Glutamatergic neuron (in vitro differentiated cells): ENCODE measurements around the gene EIF1AD. TPM values are rescaled to one million over a fixed set of nuclear protein-coding genes. Genes with fewer than 3 reads are reported as not detected.
A peak's percentile ranks its signal among the peaks of the same experiment; 100 is the strongest.

Experiments
- DNase-seq: peaks from one replicate; pipeline ENCODE4 v3.0.0; 2022
- H3K27ac Mint-ChIP-seq: one replicate; pipeline ENCODE4 v1.8.0; 2020; ENCODE audit warnings: mild to moderate bottlenecking, mixed read lengths, inconsistent platforms; ENCODE audit not compliant: unreplicated experiment
- H3K27me3 Mint-ChIP-seq: one replicate; pipeline ENCODE4 v1.8.0; 2020; ENCODE audit warnings: mild to moderate bottlenecking, moderate library complexity, mixed read lengths, inconsistent platforms; ENCODE audit not compliant: unreplicated experiment
- H3K36me3 Mint-ChIP-seq: one replicate; pipeline ENCODE4 v1.8.0; 2020; ENCODE audit warnings: mild to moderate bottlenecking, mixed read lengths, inconsistent platforms; ENCODE audit not compliant: unreplicated experiment
- H3K4me1 Mint-ChIP-seq: one replicate; pipeline ENCODE4 v1.8.0; 2020; ENCODE audit warnings: mild to moderate bottlenecking, low read depth, mixed read lengths, inconsistent platforms; ENCODE audit not compliant: unreplicated experiment
- H3K4me3 Mint-ChIP-seq: one replicate; pipeline ENCODE4 v1.8.0; 2020; ENCODE audit warnings: mild to moderate bottlenecking, mixed read lengths, inconsistent platforms; ENCODE audit not compliant: unreplicated experiment
- H3K9me3 Mint-ChIP-seq: one replicate; pipeline ENCODE4 v1.8.0; 2020; ENCODE audit warnings: mild to moderate bottlenecking, moderate library complexity, mixed read lengths, inconsistent platforms; ENCODE audit not compliant: unreplicated experiment
- total RNA-seq: library from RNA; stranded (reverse); fragmentation: NEBNext Ultra II Directional; extraction: Animal tissue kit (Norgen Biotek cat#: 25700); gene quantifications from one replicate; pipeline ENCODE4 v1.2.1, GENCODE V29; 2021; ENCODE audit not compliant: unreplicated experiment
- TF ChIP-seq, protein P1 (sequence below): fragments of 200-600 bp; sonication (generic); IDR thresholded peaks from one replicate; pipeline ENCODE4 v1.5.0; 2021; ENCODE audit not compliant: partially characterized antibody, unreplicated experiment

EIF1AD gene
- total RNA-seq, 1 donor from 2014 or later = 37.6 TPM

DNA sequence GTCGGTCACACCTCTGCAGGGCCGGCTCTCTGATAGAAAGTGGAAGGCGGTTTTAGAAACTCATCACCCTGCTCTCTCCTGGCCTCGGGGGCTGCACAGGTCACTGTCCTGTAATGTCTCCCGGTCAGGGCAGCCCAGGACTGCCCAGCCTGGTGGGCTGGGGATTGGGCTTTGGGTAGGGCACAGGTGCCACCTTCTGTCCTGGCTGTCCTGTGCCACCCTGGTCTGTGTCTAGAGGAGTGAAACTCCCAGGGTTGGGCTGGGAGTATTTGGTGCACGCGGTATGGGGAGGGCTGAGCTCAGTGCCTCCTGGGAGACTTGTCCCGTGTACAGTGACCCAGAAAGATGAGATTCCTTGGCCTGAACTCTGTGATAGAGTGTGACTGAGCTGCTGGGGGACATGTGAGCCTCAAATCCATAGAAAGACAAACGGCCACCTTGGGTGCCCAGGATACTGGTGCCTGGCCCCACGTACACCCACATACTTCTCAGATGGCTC is 22.6 kb downstream of the EIF1AD start:
- H3K36me3 Mint-ChIP-seq = no peaks in the 10 kb centered on the region
- H3K4me1 Mint-ChIP-seq = peaks cover 6% of the 10 kb centered on the region
- H3K27ac Mint-ChIP-seq = no peak overlapping the region
- no peak overlapping the region for H3K4me3 Mint-ChIP-seq
- no peak for DNase-seq
- peaks cover 2% of the 10 kb centered on the region for H3K27me3 Mint-ChIP-seq
- TF ChIP-seq, protein P1, sequence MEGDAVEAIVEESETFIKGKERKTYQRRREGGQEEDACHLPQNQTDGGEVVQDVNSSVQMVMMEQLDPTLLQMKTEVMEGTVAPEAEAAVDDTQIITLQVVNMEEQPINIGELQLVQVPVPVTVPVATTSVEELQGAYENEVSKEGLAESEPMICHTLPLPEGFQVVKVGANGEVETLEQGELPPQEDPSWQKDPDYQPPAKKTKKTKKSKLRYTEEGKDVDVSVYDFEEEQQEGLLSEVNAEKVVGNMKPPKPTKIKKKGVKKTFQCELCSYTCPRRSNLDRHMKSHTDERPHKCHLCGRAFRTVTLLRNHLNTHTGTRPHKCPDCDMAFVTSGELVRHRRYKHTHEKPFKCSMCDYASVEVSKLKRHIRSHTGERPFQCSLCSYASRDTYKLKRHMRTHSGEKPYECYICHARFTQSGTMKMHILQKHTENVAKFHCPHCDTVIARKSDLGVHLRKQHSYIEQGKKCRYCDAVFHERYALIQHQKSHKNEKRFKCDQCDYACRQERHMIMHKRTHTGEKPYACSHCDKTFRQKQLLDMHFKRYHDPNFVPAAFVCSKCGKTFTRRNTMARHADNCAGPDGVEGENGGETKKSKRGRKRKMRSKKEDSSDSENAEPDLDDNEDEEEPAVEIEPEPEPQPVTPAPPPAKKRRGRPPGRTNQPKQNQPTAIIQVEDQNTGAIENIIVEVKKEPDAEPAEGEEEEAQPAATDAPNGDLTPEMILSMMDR = no peak
- H3K9me3 Mint-ChIP-seq = peaks cover 3% of the 10 kb centered on the region

- no peak overlapping the region for H3K27ac Mint-ChIP-seq
- H3K36me3 Mint-ChIP-seq = no peaks in the 10 kb centered on the region
- no peak for DNase-seq
- peaks cover 6% of the 10 kb centered on the region for H3K4me1 Mint-ChIP-seq
- TF ChIP-seq, protein P1 = no peak
- H3K27me3 Mint-ChIP-seq = peaks cover 2% of the 10 kb centered on the region
- peaks cover 3% of the 10 kb centered on the region for H3K9me3 Mint-ChIP-seq
- H3K4me3 Mint-ChIP-seq = no peak overlapping the region
Observed at GRCh38 chr11:65978391-65979238, 23.3 kb downstream of the EIF1AD start.

DNA sequence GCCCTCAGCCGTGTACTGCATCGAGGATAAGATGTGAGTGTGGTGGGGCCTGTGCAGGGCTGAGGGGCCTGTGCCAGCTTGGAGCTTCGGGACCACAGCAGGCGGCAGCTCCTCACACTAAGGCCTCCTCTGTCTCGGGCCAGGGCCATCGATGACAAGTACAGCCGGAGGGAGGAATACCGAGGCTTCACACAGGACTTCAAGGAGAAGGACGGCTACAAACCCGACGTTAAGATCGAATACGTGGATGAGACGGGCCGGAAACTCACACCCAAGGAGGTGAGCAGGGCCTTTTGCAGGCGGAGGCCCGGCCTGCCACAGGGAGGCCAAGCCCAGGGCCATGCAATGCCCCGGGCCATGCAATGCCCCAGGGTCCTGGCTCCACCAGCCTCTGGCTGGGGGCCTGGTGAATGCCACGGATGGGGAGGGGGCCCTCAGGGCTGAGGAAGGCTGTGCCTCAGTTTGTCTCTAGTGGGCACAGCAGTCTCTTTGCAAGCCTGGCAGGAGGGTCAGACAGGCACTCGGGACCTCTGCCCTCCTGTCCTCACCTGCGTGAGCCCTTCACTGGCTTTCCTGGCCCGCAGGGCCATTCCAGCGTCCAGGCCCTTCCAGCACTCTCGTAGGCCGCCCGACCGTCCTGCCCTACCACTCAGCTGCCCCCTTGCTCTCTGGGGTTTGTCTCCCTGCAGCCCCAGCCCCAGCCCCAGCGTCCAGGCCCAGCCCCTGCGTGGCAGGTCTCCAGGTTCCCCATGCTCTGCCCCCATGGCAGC is 24.2 kb downstream of the EIF1AD start:
- peaks cover 6% of the 10 kb centered on the region for H3K4me1 Mint-ChIP-seq
- H3K4me3 Mint-ChIP-seq = no peak overlapping the region
- DNase-seq = no peak
- H3K27me3 Mint-ChIP-seq = peaks cover 2% of the 10 kb centered on the region
- TF ChIP-seq, protein P1 = no peak
- H3K36me3 Mint-ChIP-seq = no peaks in the 10 kb centered on the region
- H3K27ac Mint-ChIP-seq = no peak overlapping the region
- peaks cover 3% of the 10 kb centered on the region for H3K9me3 Mint-ChIP-seq

DNA sequence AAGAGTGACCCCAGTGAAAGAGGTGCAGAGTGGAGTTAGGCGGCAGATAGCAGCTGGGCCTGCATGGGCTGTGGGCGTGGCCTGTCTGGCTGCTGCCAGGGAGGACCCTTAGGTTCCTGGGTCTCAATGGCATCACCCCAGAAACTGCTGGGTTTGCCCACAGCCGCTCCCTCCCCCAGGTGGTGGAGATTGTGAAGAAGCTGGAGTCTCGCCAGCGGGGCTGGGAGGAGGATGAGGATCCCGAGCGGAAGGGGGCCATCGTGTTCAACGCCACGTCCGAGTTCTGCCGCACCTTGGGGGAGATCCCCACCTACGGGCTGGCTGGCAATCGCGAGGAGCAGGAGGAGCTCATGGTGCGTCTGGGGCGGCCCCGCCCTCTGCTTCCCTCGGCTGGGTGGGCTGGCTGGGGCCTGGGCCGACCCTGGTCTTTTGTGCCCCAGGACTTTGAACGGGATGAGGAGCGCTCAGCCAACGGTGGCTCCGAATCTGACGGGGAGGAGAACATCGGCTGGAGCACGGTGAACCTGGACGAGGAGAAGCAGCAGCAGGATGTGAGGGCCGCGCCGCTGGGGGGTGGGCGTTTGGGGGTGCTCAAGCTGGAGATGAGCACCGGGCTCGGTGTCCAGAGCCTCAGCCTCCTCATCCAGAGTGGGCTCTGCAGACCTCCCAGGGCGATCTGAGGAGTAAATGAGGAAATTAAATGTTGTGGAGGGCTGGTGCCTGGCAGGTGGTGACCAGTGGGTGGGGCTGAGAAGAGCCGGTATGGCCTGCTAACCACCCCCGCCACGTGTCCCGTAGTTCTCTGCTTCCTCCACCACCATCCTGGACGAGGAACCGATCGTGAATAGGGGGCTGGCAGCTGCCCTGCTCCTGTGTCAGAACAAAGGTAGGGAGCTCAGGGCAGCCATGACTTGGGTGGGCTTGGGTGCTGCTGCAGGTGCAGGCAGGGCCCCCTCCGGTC is 25.5 kb downstream of the EIF1AD start:
- peaks cover 6% of the 10 kb centered on the region for H3K4me1 Mint-ChIP-seq
- no peaks in the 10 kb centered on the region for H3K36me3 Mint-ChIP-seq
- DNase-seq = no peak
- TF ChIP-seq, protein P1 = no peak
- H3K9me3 Mint-ChIP-seq = peaks cover 3% of the 10 kb centered on the region
- H3K4me3 Mint-ChIP-seq = peak overlapping the region; percentile 12
- H3K27ac Mint-ChIP-seq = peak overlapping the region; percentile 86
- peaks cover 2% of the 10 kb centered on the region for H3K27me3 Mint-ChIP-seq
